ENCODE results near the gene SEMA6A. TPM values are rescaled to one million over a fixed set of nuclear protein-coding genes. Genes with fewer than 3 reads are reported as not detected.

The SEMA6A gene
- total RNA-seq, 1 experiment from 2014 or later = not detected

- DNase-seq (ENCODE audit: low read depth) = no peak
Observed at GRCh38 chr5:116465411-116465810, 109.2 kb downstream of the SEMA6A start.

- DNase-seq (ENCODE audit: low read depth) = no peak
Observed at GRCh38 chr5:116464144-116464708, 110.4 kb downstream of the SEMA6A start.

GRCh38 chr5:116462500-116462899 is 112.1 kb downstream of the SEMA6A start:
- no peak for DNase-seq (ENCODE audit: low read depth)

- no peak for DNase-seq (ENCODE audit: low read depth)
Observed at GRCh38 chr5:116459301-116459700, 115.3 kb downstream of the SEMA6A start.

GRCh38 chr5:116457062-116457461 is 117.6 kb downstream of the SEMA6A start:
- DNase-seq (ENCODE audit: low read depth) = no peak

- no peak for DNase-seq (ENCODE audit: low read depth)
Observed at GRCh38 chr5:116456036-116456435, 118.6 kb downstream of the SEMA6A start.

GRCh38 chr5:116455061-116455460 is 119.6 kb downstream of the SEMA6A start:
- DNase-seq (ENCODE audit: low read depth) = peak; percentile 20

- peak; percentile 85 for DNase-seq (ENCODE audit: low read depth)
Observed at GRCh38 chr5:116454417-116454927, 120.2 kb downstream of the SEMA6A start.

- DNase-seq (ENCODE audit: low read depth) = peak; percentile 59
Observed at GRCh38 chr5:116453988-116454411, 120.6 kb downstream of the SEMA6A start.

- no peak for DNase-seq (ENCODE audit: low read depth)
Observed at GRCh38 chr5:116452774-116453368, 121.8 kb downstream of the SEMA6A start.

- DNase-seq (ENCODE audit: low read depth) = no peak
Observed at GRCh38 chr5:116451905-116452450, 122.6 kb downstream of the SEMA6A start.

GRCh38 chr5:116451066-116451465 is 123.6 kb downstream of the SEMA6A start:
- no peak for DNase-seq (ENCODE audit: low read depth)

- DNase-seq (ENCODE audit: low read depth) = no peak
Observed at GRCh38 chr5:116449458-116449857, 125.2 kb downstream of the SEMA6A start.

GRCh38 chr5:116448870-116449427 is 125.7 kb downstream of the SEMA6A start:
- no peak for DNase-seq (ENCODE audit: low read depth)

- no peak for DNase-seq (ENCODE audit: low read depth)
Observed at GRCh38 chr5:116448450-116448849, 126.2 kb downstream of the SEMA6A start.

- no peak for DNase-seq (ENCODE audit: low read depth)
Observed at GRCh38 chr5:116446356-116447005, 128.1 kb downstream of the SEMA6A start.

- DNase-seq (ENCODE audit: low read depth) = no peak
Observed at GRCh38 chr5:116445311-116445710, 129.3 kb downstream of the SEMA6A start.

- no peak for DNase-seq (ENCODE audit: low read depth)
Observed at GRCh38 chr5:116444373-116445295, 130.0 kb downstream of the SEMA6A start.

GRCh38 chr5:116442931-116443551 is 131.6 kb downstream of the SEMA6A start:
- DNase-seq (ENCODE audit: low read depth) = no peak

GRCh38 chr5:116442095-116442534 is 132.5 kb downstream of the SEMA6A start:
- peak; percentile 53 for DNase-seq (ENCODE audit: low read depth)

- DNase-seq (ENCODE audit: low read depth) = no peak
Observed at GRCh38 chr5:116441223-116441622, 133.4 kb downstream of the SEMA6A start.

All from LHCN-M2 (cell line).